ENCODE data around the gene ZNF610. TPM values are rescaled to one million over a fixed set of nuclear protein-coding genes. Genes with fewer than 3 reads are reported as not detected.

The ZNF610 gene
- total RNA-seq, 1 experiment from 2014 or later: 4.4 TPM

GRCh38 chr19:52398081-52398441 is 62.0 kb downstream of the ZNF610 start:
- ATAC-seq: peak; percentile 76

GRCh38 chr19:52410276-52410675 is 74.2 kb downstream of the ZNF610 start:
- Mint-ChIP-seq H3K27ac (no peak overlapping the region), H3K36me3 (peaks cover 92% of the 10 kb centered on the region), H3K27me3 (ENCODE audit: low read depth) (peaks cover 9% of the 10 kb centered on the region), H3K4me3 (no peak overlapping the region), H3K9me3 (peaks cover 64% of the 10 kb centered on the region), H3K4me1 (no peaks in the 10 kb centered on the region)
- TF ChIP-seq ZNF671 (CRISPR knock-in tag; IDR thresholded peaks at IDR 0.05): no peak
- no peak for TF ChIP-seq USF1 (CRISPR knock-in tag; IDR thresholded peaks at IDR 0.05)
- TF ChIP-seq PRDM15 (CRISPR knock-in tag; IDR thresholded peaks at IDR 0.05): no peak
- no peak for TF ChIP-seq ZNF532 (CRISPR knock-in tag; IDR thresholded peaks at IDR 0.05; ENCODE audit: borderline replicate concordance)
- TF ChIP-seq MLX (CRISPR knock-in tag; IDR thresholded peaks at IDR 0.05): no peak
- ATAC-seq: no peak
- DNase-seq (ENCODE audit: low spot score): no peak
- ChIA-PET POLR2A (no interaction called here), CTCF (no interaction called here)

More at GRCh38 chr19:52398081-52398441, 62.0 kb downstream of the ZNF610 start:
- ChIA-PET POLR2A (no interaction called here), CTCF (interaction anchor here (0.8 to 1.0 kb wide), 2 partner anchors 129 to 225 kb away, joined by 3 read pairs; no protein-coding TSS in a partner anchor)
- H3K36me3 Mint-ChIP-seq: peaks cover 39% of the 10 kb centered on the region
- H3K27ac Mint-ChIP-seq: peak overlapping the region; percentile 75
- peaks cover 12% of the 10 kb centered on the region for H3K4me1 Mint-ChIP-seq
- TF ChIP-seq PRDM15 (CRISPR knock-in tag; IDR thresholded peaks at IDR 0.05) (no peak), CBFB (CRISPR knock-in tag; IDR thresholded peaks at IDR 0.05; ENCODE audit: low read depth) (no peak), CREB1 (CRISPR knock-in tag; IDR thresholded peaks at IDR 0.05) (no peak), ZNF512 (CRISPR knock-in tag; IDR thresholded peaks at IDR 0.05; ENCODE audit: borderline replicate concordance) (no peak), ZBTB21 (CRISPR knock-in tag; IDR thresholded peaks at IDR 0.05; ENCODE audit: borderline replicate concordance) (no peak), EMX1 (CRISPR knock-in tag; IDR thresholded peaks at IDR 0.05) (no peak), PREB (CRISPR knock-in tag; IDR thresholded peaks at IDR 0.05; ENCODE audit: borderline replicate concordance) (no peak), TEAD4 (CRISPR knock-in tag; IDR thresholded peaks at IDR 0.05) (no peak)
- H3K9me3 Mint-ChIP-seq: peaks cover 9% of the 10 kb centered on the region
- peak overlapping the region; percentile 89 for H3K4me3 Mint-ChIP-seq
- peak; percentile 19 for DNase-seq (ENCODE audit: low spot score)
- H3K27me3 Mint-ChIP-seq (ENCODE audit: low read depth): no peaks in the 10 kb centered on the region

Data from WTC11 (cell line).